Dendritic cell treated with granulocyte-macrophage colony-stimulating factor and Interleukin-4, amounts not matched to agents 40 ng/mL and 50 ng/mL, for 4 days (primary cell): ENCODE data around the gene SPEG.

Source experiments
- H3K27ac Mint-ChIP-seq: one replicate; pipeline ENCODE4 v1.8.0; 2022; ENCODE audit warnings: mild to moderate bottlenecking, mixed read lengths
- H3K27me3 Mint-ChIP-seq: one replicate; pipeline ENCODE4 v1.8.0; 2022; ENCODE audit warnings: mild to moderate bottlenecking, mixed read lengths
- H3K36me3 Mint-ChIP-seq: one replicate; pipeline ENCODE4 v1.8.0; 2022; ENCODE audit warnings: low read depth, mixed read lengths
- H3K4me1 Mint-ChIP-seq: one replicate; pipeline ENCODE4 v1.8.0; 2022; ENCODE audit warnings: low read depth, mixed read lengths
- H3K4me3 Mint-ChIP-seq: one replicate; pipeline ENCODE4 v1.8.0; 2022; ENCODE audit warnings: mild to moderate bottlenecking, moderate library complexity, mixed read lengths
- H3K9me3 Mint-ChIP-seq: one replicate; pipeline ENCODE4 v1.8.0; 2022; ENCODE audit warnings: mixed read lengths
- intact Hi-C: fragments of 100-400 bp; cut with micrococcal nuclease; formaldehyde crosslinking; loops from one replicate; pipeline ENCODE4 v1.15.0; 2022

Gene SPEG

GRCh38 chr2:219496247-219496824, 61.7 kb downstream of the SPEG start:
- intact Hi-C loops, result loop anchor here (5.0 kb wide), 1 partner anchor 101 kb away; the partner anchor contains the start of gene STK11IP
- Mint-ChIP-seq H3K4me1 (peaks cover 40% of the 10 kb centered on the region), H3K27me3 (peaks cover 64% of the 10 kb centered on the region), H3K36me3 (peaks cover 20% of the 10 kb centered on the region), H3K4me3 (peak overlapping the region; percentile 90), H3K9me3 (no peaks in the 10 kb centered on the region), H3K27ac (no peak overlapping the region)

GRCh38 chr2:219496825-219497494, 62.3 kb downstream of the SPEG start:
- intact Hi-C loops, result loop anchor here (5.0 kb wide), 1 partner anchor 100 kb away; the partner anchor contains the start of gene STK11IP
- Mint-ChIP-seq H3K36me3 (peaks cover 26% of the 10 kb centered on the region), H3K27ac (peak overlapping the region; percentile 94), H3K4me1 (peaks cover 40% of the 10 kb centered on the region), H3K27me3 (peaks cover 58% of the 10 kb centered on the region), H3K9me3 (no peaks in the 10 kb centered on the region), H3K4me3 (peak overlapping the region; percentile 90)

- intact Hi-C loops, result loop anchor here (1.0 to 5.0 kb wide), 2 partner anchors 100 to 109 kb away; partner anchors contain the start of gene STK11IP
- Mint-ChIP-seq H3K36me3 (peaks cover 34% of the 10 kb centered on the region), H3K27ac (peak overlapping the region; percentile 94), H3K4me3 (peak overlapping the region; percentile 90), H3K27me3 (peaks cover 51% of the 10 kb centered on the region), H3K4me1 (peaks cover 40% of the 10 kb centered on the region), H3K9me3 (no peaks in the 10 kb centered on the region)
These were observed 63.0 kb downstream of the SPEG start for GRCh38 chr2:219497495-219498279.

DNA sequence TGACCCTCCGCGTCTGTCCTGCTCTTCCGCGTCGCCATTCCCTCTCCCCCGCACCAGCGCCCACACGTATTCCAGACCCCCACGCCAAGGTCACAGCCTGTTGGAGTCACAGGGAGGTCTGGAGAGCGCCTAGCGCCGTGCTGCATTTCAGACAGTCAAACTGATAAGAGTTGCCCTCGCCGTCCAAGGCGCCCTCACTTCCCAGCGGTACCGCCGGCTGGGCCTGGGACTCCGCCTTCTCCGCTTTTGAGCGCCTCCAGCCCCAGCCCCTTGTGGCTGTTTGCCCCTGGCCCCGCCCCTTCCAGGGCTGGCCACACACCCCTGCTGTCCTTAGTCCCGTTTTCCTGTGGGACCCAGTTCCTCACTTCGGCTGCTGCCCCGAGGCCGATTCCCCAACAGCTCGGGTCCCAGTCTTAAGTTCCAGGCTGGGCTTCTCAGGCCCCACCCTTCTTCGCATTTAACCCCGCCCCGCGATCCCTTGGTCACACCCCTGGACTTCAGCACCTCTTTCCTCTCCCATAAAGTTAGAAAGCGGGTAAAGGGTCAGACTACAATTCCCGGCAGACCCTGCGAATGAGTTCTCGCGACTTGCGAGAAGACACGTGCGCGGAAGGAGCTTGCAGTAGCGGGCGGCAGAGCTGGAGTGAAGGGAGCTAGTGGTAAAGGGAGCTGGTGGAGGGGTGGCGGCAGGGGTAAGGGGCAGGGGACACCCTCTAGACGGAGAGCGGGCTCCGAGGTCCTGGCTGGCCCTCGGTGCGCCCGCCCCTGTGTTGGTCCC, 63.8 kb downstream of the SPEG start, which contains the start of gene GMPPA:
Gene GMPPA (plus strand): TSS at position 612 of the 778 bp plus-strand sequence. CDS start 1,085 bp downstream, outside the sequence.
- Mint-ChIP-seq H3K36me3 (peaks cover 42% of the 10 kb centered on the region), H3K27me3 (peaks cover 43% of the 10 kb centered on the region), H3K27ac (peak within 1 kb of the TSS; percentile 94), H3K9me3 (no peaks in the 10 kb centered on the region), H3K4me3 (peak within 1 kb of the TSS; percentile 90), H3K4me1 (peaks cover 40% of the 10 kb centered on the region)
- intact Hi-C loops, result loop anchor here (1.0 to 5.0 kb wide), 2 partner anchors 99 to 110 kb away; partner anchors contain the start of gene STK11IP

DNA sequence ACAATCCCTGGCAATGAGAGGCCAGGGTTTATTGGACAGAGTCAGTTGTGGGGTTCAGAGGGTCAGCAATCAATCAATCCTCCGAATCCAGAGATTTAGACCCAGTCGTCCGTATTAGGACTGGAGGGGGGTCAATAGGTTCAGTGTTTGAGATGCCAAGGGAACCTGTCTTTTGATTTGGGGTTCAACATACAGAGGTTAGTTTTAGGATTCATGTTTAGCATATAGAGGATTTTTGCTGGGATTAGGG, 64.3 kb downstream of the SPEG start:
- H3K27me3 Mint-ChIP-seq, result peaks cover 38% of the 10 kb centered on the region
- intact Hi-C loops, result loop anchor here (5.0 kb wide), 1 partner anchor 98 kb away; the partner anchor contains the start of gene STK11IP
- no peaks in the 10 kb centered on the region for H3K9me3 Mint-ChIP-seq
- H3K4me3 Mint-ChIP-seq, result peak overlapping the region; percentile 90
- H3K36me3 Mint-ChIP-seq, result peaks cover 47% of the 10 kb centered on the region
- H3K27ac Mint-ChIP-seq, result peak overlapping the region; percentile 94
- peaks cover 40% of the 10 kb centered on the region for H3K4me1 Mint-ChIP-seq

GRCh38 chr2:219499555-219499954, 64.9 kb downstream of the SPEG start:
- peak overlapping the region; percentile 90 for H3K4me3 Mint-ChIP-seq

GRCh38 chr2:219500135-219500534, 65.5 kb downstream of the SPEG start:
- H3K4me3 Mint-ChIP-seq, result no peak overlapping the region
- H3K27ac Mint-ChIP-seq, result no peak overlapping the region
- peaks cover 58% of the 10 kb centered on the region for H3K36me3 Mint-ChIP-seq
- H3K4me1 Mint-ChIP-seq, result peaks cover 40% of the 10 kb centered on the region
- H3K27me3 Mint-ChIP-seq, result peaks cover 26% of the 10 kb centered on the region
- H3K9me3 Mint-ChIP-seq, result no peaks in the 10 kb centered on the region
- intact Hi-C loops, result no loop called here

More at GRCh38 chr2:219499555-219499954, 64.9 kb downstream of the SPEG start:
- H3K4me1 Mint-ChIP-seq, result peaks cover 40% of the 10 kb centered on the region
- peaks cover 52% of the 10 kb centered on the region for H3K36me3 Mint-ChIP-seq
- peaks cover 32% of the 10 kb centered on the region for H3K27me3 Mint-ChIP-seq
- H3K9me3 Mint-ChIP-seq, result no peaks in the 10 kb centered on the region
- peak overlapping the region; percentile 94 for H3K27ac Mint-ChIP-seq
- intact Hi-C loops, result loop anchor here (5.0 kb wide), 1 partner anchor 98 kb away; the partner anchor contains the start of gene STK11IP

- H3K36me3 Mint-ChIP-seq, result peaks cover 75% of the 10 kb centered on the region
- H3K27ac Mint-ChIP-seq, result no peak overlapping the region
- no peak overlapping the region for H3K4me3 Mint-ChIP-seq
- peaks cover 9% of the 10 kb centered on the region for H3K27me3 Mint-ChIP-seq
- H3K4me1 Mint-ChIP-seq, result peaks cover 33% of the 10 kb centered on the region
- no peaks in the 10 kb centered on the region for H3K9me3 Mint-ChIP-seq
- intact Hi-C loops, result no loop called here
These were observed 67.2 kb downstream of the SPEG start for GRCh38 chr2:219501849-219502248.

- intact Hi-C loops, result no loop called here
- H3K4me1 Mint-ChIP-seq, result peaks cover 25% of the 10 kb centered on the region
- peaks cover 83% of the 10 kb centered on the region for H3K36me3 Mint-ChIP-seq
- H3K27me3 Mint-ChIP-seq, result peaks cover 1% of the 10 kb centered on the region
- no peak overlapping the region for H3K4me3 Mint-ChIP-seq
- no peaks in the 10 kb centered on the region for H3K9me3 Mint-ChIP-seq
- H3K27ac Mint-ChIP-seq, result no peak overlapping the region
These were observed 68.0 kb downstream of the SPEG start for GRCh38 chr2:219502618-219503017.

- peaks cover 68% of the 10 kb centered on the region for H3K36me3 Mint-ChIP-seq
- no peak overlapping the region for H3K4me3 Mint-ChIP-seq
- H3K9me3 Mint-ChIP-seq, result no peaks in the 10 kb centered on the region
- H3K27ac Mint-ChIP-seq, result no peak overlapping the region
- H3K27me3 Mint-ChIP-seq, result peaks cover 26% of the 10 kb centered on the region
- intact Hi-C loops, result no loop called here
- H3K4me1 Mint-ChIP-seq, result peaks cover 14% of the 10 kb centered on the region
These were observed 70.9 kb downstream of the SPEG start for GRCh38 chr2:219505585-219505984.

GRCh38 chr2:219506153-219506801, 71.6 kb downstream of the SPEG start:
- Mint-ChIP-seq H3K4me1 (peaks cover 14% of the 10 kb centered on the region), H3K27ac (no peak overlapping the region), H3K27me3 (peaks cover 33% of the 10 kb centered on the region), H3K4me3 (no peak overlapping the region), H3K9me3 (no peaks in the 10 kb centered on the region), H3K36me3 (peaks cover 65% of the 10 kb centered on the region)
- intact Hi-C loops, result no loop called here

DNA sequence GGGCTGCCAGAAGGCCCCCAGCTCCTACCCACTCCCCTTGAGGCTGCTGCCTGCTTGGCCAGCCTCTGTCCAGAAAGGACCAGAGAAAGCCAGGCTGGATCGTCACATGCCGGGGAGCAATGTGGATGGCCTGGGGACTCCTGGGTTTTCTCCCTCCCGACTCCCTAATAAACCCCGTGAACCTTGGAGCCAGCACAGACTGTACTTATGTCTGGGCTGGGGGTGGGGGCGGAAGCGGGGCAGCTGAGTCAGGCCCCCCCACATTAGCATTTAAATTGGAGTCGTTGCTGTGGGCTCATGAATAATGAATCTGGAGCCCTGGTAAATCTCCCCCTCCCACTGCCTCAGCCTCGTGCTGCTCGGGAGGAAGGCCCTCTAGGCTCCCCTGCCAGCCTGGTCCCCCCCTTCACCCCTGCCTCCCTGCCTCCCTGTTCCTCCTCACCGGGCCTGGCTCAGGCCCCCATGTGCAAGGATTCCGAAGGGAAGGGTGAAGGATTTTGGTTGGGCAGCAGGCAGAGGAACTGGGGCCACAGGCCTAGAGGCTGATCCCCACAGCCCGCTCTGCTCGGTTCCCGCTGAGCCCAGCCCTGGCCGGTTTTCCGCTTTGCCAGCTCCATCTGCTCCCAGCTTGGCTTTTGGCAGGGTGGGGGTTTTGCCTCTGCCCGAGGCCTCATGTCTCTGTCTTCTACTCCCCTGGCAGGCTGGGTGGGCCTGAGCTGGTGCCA, 72.3 kb downstream of the SPEG start:
- intact Hi-C loops, result no loop called here
- Mint-ChIP-seq H3K27me3 (peaks cover 40% of the 10 kb centered on the region), H3K36me3 (peaks cover 58% of the 10 kb centered on the region), H3K9me3 (no peaks in the 10 kb centered on the region), H3K27ac (no peak overlapping the region), H3K4me3 (no peak overlapping the region), H3K4me1 (peaks cover 14% of the 10 kb centered on the region)
